Measurements from ENCODE around the gene SLFN11. TPM values are rescaled to one million over a fixed set of nuclear protein-coding genes. Genes with fewer than 3 reads are reported as not detected.

SLFN11 gene
- total RNA-seq, 1 donor from 2014 or later: 75.7 TPM

DNA sequence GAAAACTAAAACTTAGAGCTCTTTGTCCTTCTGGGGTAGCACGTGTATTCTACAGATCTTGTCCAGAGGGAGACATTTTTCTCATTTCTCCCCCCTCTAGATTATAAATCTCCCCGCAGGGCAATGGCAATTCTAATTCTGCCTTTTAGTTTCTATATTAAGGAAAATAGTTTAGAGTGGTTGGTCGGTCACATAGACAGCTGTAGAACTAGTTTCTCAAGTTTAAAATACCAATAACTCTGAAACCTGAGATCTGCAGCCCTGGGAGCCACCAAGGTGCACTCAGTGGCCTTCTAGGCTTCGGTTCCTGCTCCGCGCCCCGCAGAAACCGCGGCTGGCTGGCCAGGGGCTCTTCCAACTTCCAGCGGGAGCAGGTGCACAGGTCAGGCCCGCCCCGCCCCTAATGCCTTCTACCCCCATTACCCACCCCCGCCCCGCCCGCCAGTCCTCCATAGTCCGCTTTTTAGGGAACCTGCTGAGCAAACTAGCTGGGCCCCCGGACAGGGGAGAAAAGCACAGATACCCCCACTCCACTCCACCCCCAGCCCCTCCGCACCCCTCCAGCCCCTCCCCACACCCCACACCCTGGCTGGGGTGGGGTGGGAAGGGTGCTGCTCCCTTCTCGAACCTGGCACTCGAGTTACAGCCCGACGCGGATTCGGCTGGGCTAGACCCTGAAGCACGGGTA lies 431 bp downstream of the SLFN11 start:
- ATAC-seq (peak; percentile 38), DNase-seq (peak; percentile 69)
- peaks cover 22% of the 10 kb centered on the region for H3K4me1 ChIP-seq
- H3K27ac ChIP-seq: peak overlapping the region; percentile 94
- no peaks in the 10 kb centered on the region for H3K36me3 ChIP-seq
- H3K27me3 ChIP-seq: no peaks in the 10 kb centered on the region
- H3K9me3 ChIP-seq: no peaks in the 10 kb centered on the region
- TF ChIP-seq, protein P1, sequence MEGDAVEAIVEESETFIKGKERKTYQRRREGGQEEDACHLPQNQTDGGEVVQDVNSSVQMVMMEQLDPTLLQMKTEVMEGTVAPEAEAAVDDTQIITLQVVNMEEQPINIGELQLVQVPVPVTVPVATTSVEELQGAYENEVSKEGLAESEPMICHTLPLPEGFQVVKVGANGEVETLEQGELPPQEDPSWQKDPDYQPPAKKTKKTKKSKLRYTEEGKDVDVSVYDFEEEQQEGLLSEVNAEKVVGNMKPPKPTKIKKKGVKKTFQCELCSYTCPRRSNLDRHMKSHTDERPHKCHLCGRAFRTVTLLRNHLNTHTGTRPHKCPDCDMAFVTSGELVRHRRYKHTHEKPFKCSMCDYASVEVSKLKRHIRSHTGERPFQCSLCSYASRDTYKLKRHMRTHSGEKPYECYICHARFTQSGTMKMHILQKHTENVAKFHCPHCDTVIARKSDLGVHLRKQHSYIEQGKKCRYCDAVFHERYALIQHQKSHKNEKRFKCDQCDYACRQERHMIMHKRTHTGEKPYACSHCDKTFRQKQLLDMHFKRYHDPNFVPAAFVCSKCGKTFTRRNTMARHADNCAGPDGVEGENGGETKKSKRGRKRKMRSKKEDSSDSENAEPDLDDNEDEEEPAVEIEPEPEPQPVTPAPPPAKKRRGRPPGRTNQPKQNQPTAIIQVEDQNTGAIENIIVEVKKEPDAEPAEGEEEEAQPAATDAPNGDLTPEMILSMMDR (IDR thresholded peaks at IDR 0.05): no peak
- H3K4me3 ChIP-seq: peak overlapping the region; percentile 66
- intact Hi-C loops (cut with DNase I): no loop called here

DNA sequence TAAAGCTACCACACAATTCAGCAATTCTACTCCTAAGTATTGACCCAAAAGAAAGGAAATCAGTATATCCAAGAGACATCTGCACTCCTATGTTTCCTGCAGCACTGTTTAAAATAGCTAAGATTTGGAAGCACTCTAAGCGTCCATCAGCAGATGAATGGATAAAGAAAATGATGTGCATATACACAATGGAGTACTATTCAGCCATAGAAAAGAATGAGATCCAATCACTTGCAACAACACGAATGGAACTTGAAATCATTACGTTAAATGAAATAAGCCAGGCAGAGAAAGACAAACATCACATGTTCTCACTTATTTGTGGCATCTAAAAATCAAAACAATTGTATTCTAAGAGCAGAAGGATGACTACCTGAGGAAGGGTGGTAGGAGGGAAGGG lies 1.5 kb downstream of the SLFN11 start:
- ATAC-seq (no peak), DNase-seq (no peak)
- intact Hi-C loops (cut with DNase I): no loop called here
- H3K36me3 ChIP-seq: no peaks in the 10 kb centered on the region
- H3K4me1 ChIP-seq: peaks cover 26% of the 10 kb centered on the region
- no peaks in the 10 kb centered on the region for H3K27me3 ChIP-seq
- H3K9me3 ChIP-seq: no peaks in the 10 kb centered on the region
- TF ChIP-seq, protein P1 (IDR thresholded peaks at IDR 0.05): no peak
- H3K4me3 ChIP-seq: peak overlapping the region; percentile 66
- no peak overlapping the region for H3K27ac ChIP-seq

DNA sequence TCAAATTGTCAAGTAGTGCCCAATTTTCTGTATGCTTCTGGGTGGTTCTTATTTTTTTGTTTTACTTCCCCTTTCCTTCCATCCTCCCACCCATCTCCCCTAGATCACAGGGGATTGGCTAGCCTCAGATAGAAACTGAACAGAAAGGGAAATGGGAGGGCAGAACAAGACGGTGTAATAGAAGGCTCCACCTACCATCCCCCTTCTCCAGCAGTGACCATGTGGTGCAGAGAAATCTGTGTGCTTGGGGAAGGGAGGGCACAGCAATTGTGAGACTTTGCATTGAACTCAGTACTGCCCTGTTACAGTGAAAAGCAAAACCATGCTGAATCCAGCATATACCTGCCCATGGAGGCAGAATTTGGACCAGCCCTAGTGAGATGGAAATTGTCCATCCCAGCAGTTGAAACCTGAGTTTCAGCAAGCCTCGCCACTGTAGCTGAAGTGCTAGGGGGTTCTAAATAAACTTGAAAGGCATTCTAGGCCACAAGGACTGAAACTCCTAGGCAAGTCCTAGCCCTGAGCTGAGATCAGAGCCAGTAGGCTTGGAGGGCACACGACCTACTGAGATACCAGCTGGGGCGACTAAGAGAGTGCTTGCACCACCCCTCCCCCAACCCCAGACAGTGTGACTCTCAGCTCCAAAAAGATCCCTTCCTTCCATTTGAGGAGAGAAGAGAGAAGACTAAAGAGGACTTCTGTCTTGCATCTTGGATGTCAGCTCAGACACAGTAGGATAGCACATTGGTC lies 5.2 kb downstream of the SLFN11 start:
- no peak overlapping the region for H3K27ac ChIP-seq
- H3K4me3 ChIP-seq: no peak overlapping the region
- intact Hi-C loops (cut with DNase I): no loop called here
- DNase-seq (no peak), ATAC-seq (peak; percentile 98)
- peaks cover 11% of the 10 kb centered on the region for H3K4me1 ChIP-seq
- peaks cover 14% of the 10 kb centered on the region for H3K36me3 ChIP-seq
- no peaks in the 10 kb centered on the region for H3K27me3 ChIP-seq
- H3K9me3 ChIP-seq: no peaks in the 10 kb centered on the region
- TF ChIP-seq, protein P1 (IDR thresholded peaks at IDR 0.05): no peak

DNA sequence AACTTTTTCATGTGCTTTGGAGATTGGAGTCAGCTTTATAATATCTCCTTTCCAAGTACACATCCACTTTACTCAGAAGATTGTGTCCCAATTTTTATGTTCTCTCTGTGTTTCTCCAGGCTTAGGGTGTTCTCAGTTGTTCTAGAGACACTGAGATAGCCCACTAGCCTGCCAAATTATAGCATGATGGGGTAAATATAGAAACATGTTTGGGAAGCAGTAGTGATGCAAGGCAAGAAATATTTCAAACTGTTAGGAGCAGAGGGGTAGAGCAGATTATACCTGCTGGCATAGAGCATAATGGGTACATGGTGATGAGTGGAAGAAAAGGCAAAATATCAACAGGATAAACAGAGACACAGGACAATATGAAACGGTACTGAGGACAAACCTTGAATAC lies 12.4 kb downstream of the SLFN11 start:
- DNase-seq: no peak
- Histone ChIP-seq H3K4me3 (no peak overlapping the region), H3K27me3 (no peaks in the 10 kb centered on the region), H3K27ac (no peak overlapping the region), H3K36me3 (peaks cover 76% of the 10 kb centered on the region), H3K4me1 (peaks cover 8% of the 10 kb centered on the region), H3K9me3 (no peaks in the 10 kb centered on the region)
- no peak for ATAC-seq
- TF ChIP-seq, protein P1 (IDR thresholded peaks at IDR 0.05): no peak
- intact Hi-C loops (cut with DNase I): no loop called here

DNA sequence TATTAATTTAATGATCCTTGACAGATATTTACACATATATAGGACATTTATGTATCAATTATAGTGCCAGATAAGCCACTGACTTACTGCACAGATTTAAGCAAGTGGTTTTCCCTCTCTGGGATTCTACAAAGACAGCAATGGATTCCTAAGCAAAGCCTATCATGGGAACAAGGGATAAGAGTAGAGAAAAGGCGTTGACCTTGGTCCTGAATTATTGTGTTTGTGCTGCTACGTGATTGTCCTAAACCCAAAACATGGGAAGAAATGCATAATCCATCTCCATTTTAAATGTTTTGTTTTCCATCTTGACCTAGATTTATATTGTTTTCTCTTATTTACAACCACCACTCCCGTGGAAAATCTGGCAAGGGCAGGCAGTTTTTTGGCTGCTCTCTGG lies 14.0 kb downstream of the SLFN11 start:
- peaks cover 90% of the 10 kb centered on the region for H3K36me3 ChIP-seq
- TF ChIP-seq, protein P1 (IDR thresholded peaks at IDR 0.05): no peak
- DNase-seq (no peak), ATAC-seq (no peak)
- intact Hi-C loops (cut with DNase I): no loop called here
- H3K27ac ChIP-seq: no peak overlapping the region
- peaks cover 8% of the 10 kb centered on the region for H3K4me1 ChIP-seq
- H3K4me3 ChIP-seq: no peak overlapping the region
- no peaks in the 10 kb centered on the region for H3K9me3 ChIP-seq
- no peaks in the 10 kb centered on the region for H3K27me3 ChIP-seq
